HepG2 (cell line): ENCODE data around the gene SMIM41. TPM values are rescaled to one million over a fixed set of nuclear protein-coding genes. Genes with fewer than 3 reads are reported as not detected.
A peak's percentile ranks its signal among the peaks of the same experiment; 100 is the strongest.

Experiments used
- GTF2F1 ChIP-seq: fragments of 150-350 bp; IDR thresholded peaks from 2 replicates; pipeline ENCODE4 v1.6.1; 2014; ENCODE audit warnings: low read length
- KLF6 ChIP-seq: IDR thresholded peaks from 2 replicates; pipeline ENCODE4 v1.8.0; 2016; ENCODE audit warnings: missing biosample characterization, missing genetic modification reagents
- MAFK ChIP-seq, 2 experiments: IDR thresholded peaks in 1 of 2; conservative IDR thresholded peaks in 1 of 2; 2 replicates each; pipeline ENCODE4 v1.6.1; 2011; ENCODE audit warnings: improper control_type of control experiment in 2 of 2, low read length in 2 of 2
- MAX ChIP-seq: IDR thresholded peaks from 2 replicates; pipeline ENCODE4 v1.6.1; 2012; ENCODE audit warnings: inconsistent platforms
- MEF2D ChIP-seq: sonication (generic); formaldehyde crosslinking; IDR thresholded peaks from 2 replicates; pipeline ENCODE4 v1.5.1; 2020; ENCODE audit warnings: mild to moderate bottlenecking, missing genetic modification reagents
- MXD3 ChIP-seq: IDR thresholded peaks from 2 replicates; pipeline ENCODE4 v1.6.1; 2016; ENCODE audit warnings: mild to moderate bottlenecking, missing biosample characterization, missing genetic modification reagents
- MYNN ChIP-seq: sonication (generic); formaldehyde crosslinking; IDR thresholded peaks from 2 replicates; pipeline ENCODE4 v1.4.0; 2020; ENCODE audit warnings: mild to moderate bottlenecking, low read depth, missing genetic modification reagents
- NFATC3 ChIP-seq: sonication (generic); formaldehyde crosslinking; IDR thresholded peaks from 2 replicates; pipeline ENCODE4 v1.5.1; 2020; ENCODE audit warnings: mild to moderate bottlenecking, missing genetic modification reagents
- NFYC ChIP-seq: IDR thresholded peaks from 2 replicates; pipeline ENCODE4 v1.6.1; 2016; ENCODE audit warnings: missing genetic modification reagents, missing compliant biosample characterization
- PBX3 ChIP-seq: sonication (generic); formaldehyde crosslinking; IDR thresholded peaks from 2 replicates; pipeline ENCODE4 v1.8.1; 2023; ENCODE audit warnings: missing genetic modification reagents, inconsistent platforms, borderline replicate concordance
- PHF8 ChIP-seq: sonication (generic); formaldehyde crosslinking; IDR thresholded peaks from 2 replicates; pipeline ENCODE4 v1.5.0; 2020; ENCODE audit warnings: missing genetic modification reagents
- POGZ ChIP-seq: sonication (generic); formaldehyde crosslinking; IDR thresholded peaks from 2 replicates; pipeline ENCODE4 v1.4.0; 2020; ENCODE audit warnings: mild to moderate bottlenecking, missing genetic modification reagents
- SALL1 ChIP-seq: sonication (generic); formaldehyde crosslinking; IDR thresholded peaks from 2 replicates; pipeline ENCODE4 v1.8.0; 2022; ENCODE audit warnings: mild to moderate bottlenecking, missing genetic modification reagents
- SNAPC4 ChIP-seq: sonication (generic); formaldehyde crosslinking; IDR thresholded peaks from 2 replicates; pipeline ENCODE4 v1.4.0; 2020; ENCODE audit warnings: mild to moderate bottlenecking, missing genetic modification reagents
- SP4 ChIP-seq: sonication (generic); formaldehyde crosslinking; IDR thresholded peaks from 2 replicates; pipeline ENCODE4 v1.8.1; 2023; ENCODE audit warnings: mild to moderate bottlenecking, missing genetic modification reagents
- WIZ ChIP-seq: sonication (generic); formaldehyde crosslinking; IDR thresholded peaks from 2 replicates; pipeline ENCODE4 v1.5.1; 2020; ENCODE audit warnings: mild to moderate bottlenecking, missing genetic modification reagents
- ZMAT3 ChIP-seq: sonication (generic); formaldehyde crosslinking; conservative IDR thresholded peaks from 2 replicates; pipeline ENCODE4 v1.7.0; 2021; ENCODE audit warnings: missing genetic modification reagents
- ZNF263 ChIP-seq: sonication (generic); formaldehyde crosslinking; IDR thresholded peaks from 2 replicates; pipeline ENCODE4 v1.4.0; 2020; ENCODE audit warnings: missing genetic modification reagents
- ZNF264 ChIP-seq: sonication (generic); formaldehyde crosslinking; IDR thresholded peaks from 2 replicates; pipeline ENCODE4 v1.4.0; 2020; ENCODE audit warnings: missing genetic modification reagents
- ZNF574 ChIP-seq: sonication (generic); formaldehyde crosslinking; IDR thresholded peaks from 2 replicates; pipeline ENCODE4 v1.4.0; 2020; ENCODE audit warnings: missing genetic modification reagents
- ZNF816 ChIP-seq: sonication (generic); formaldehyde crosslinking; IDR thresholded peaks from 2 replicates; pipeline ENCODE4 v1.8.0; 2022; ENCODE audit warnings: missing genetic modification reagents, mild to moderate bottlenecking, borderline replicate concordance
- polyA plus RNA-seq, 8 experiments: library from polyadenylated mRNA; depleted of rRNA in 3 of 8; stranded (reverse) in 7 of 8; unstranded in 1 of 8; fragments of >200 nt; fragmentation: Illumina TruSeq in 4 of 8; extraction: Trizol in 4 of 8; gene quantifications; 2 replicates each; pipeline versions ENCODE4 v1.2.1 to v1.2.3, GENCODE V29; 2011 to 2016; ENCODE audit warnings: low read depth in 4 of 8, missing spikeins in 1 of 8, mixed read lengths in 1 of 8; ENCODE audit not compliant: insufficient read depth in 1 of 8
- total RNA-seq, 5 experiments: library from RNA; depleted of rRNA; stranded (reverse); fragments of >200 nt; fragmentation: Illumina TruSeq; extraction: Trizol; gene quantifications; 2 replicates each; pipeline ENCODE4 v1.2.3, GENCODE V29; 2016; ENCODE audit warnings: low read depth in 1 of 5

SMIM41 gene
- total and polyA plus RNA-seq, 2 of the 13 experiments (the other 11 are each of a cell fraction or from before 2014, with no cell fraction given): not detected

GRCh38 chr12:52032804-52033445 is 46.6 kb upstream of the SMIM41 start (continued):
- TF ChIP-seq SALL1 (peak; percentile 39; the same call in 1 of the 2 replicates), ZMAT3 (peak; percentile 41; the same call in 1 of the 2 replicates), MAX (peak; percentile 28; the same call in 1 of the 2 replicates), WIZ (CRISPR knock-in tag) (no peak), PHF8 (CRISPR knock-in tag) (0 out of 2 replicates have a peak, but pooled peaks have one; percentile 48), ZNF264 (CRISPR knock-in tag) (0 out of 2 replicates have a peak, but pooled peaks have one; percentile 15), MEF2D (CRISPR knock-in tag) (peak; percentile 84; the same call in 1 of the 2 replicates), MAFK (conservative IDR thresholded peaks at IDR 0.05 in 1 of 2, IDR thresholded peaks at IDR 0.05 in 1 of 2; ENCODE audit: low read length in 2 of 2) (no peak), MYNN (CRISPR knock-in tag) (no peak), SP4 (CRISPR knock-in tag) (peak; percentile 40; the same call in 1 of the 2 replicates), NFYC (CRISPR knock-in tag) (peak; percentile 83), NFATC3 (no peak), PBX3 (no peak), SNAPC4 (peak; percentile 81; the same call in 1 of the 2 replicates), KLF6 (CRISPR knock-in tag) (0 out of 2 replicates have a peak, but pooled peaks have one; percentile 24), ZNF263 (CRISPR knock-in tag) (0 out of 2 replicates have a peak, but pooled peaks have one; percentile 14), MXD3 (CRISPR knock-in tag) (no peak), ZNF574 (CRISPR knock-in tag) (peak; percentile 82), POGZ (CRISPR knock-in tag) (peak; percentile 23; the same call in 1 of the 2 replicates), ZNF816 (peak; percentile 54; the same call in 1 of the 2 replicates), GTF2F1 (no peak)
